GM23248 (cell line): ENCODE data around the gene MRPS31. TPM values are rescaled to one million over a fixed set of nuclear protein-coding genes. Genes with fewer than 3 reads are reported as not detected.
A peak's percentile ranks its signal among the peaks of the same experiment; 100 is the strongest.

ENCODE experiments used
- DNase-seq: peaks from one replicate; pipeline ENCODE4 v3.0.0-alpha.2; 2015
- H2AFZ ChIP-seq: fragments of 200-600 bp; sonication (generic); 2 replicates; pipeline ENCODE4 v1.6.1; 2016; ENCODE audit warnings: antibody characterized with exemption
- H3F3A ChIP-seq: fragments of 200-600 bp; sonication (generic); 2 replicates; pipeline ENCODE4 v1.6.1; 2016; ENCODE audit warnings: mild to moderate bottlenecking, antibody characterized with exemption, mixed run types; ENCODE audit not compliant: insufficient read depth
- H3K27ac ChIP-seq: fragments of 200-600 bp; sonication (generic); 2 replicates; pipeline ENCODE4 v1.5.1; 2016; ENCODE audit warnings: mild to moderate bottlenecking
- H3K27me3 ChIP-seq: fragments of 200-600 bp; sonication (generic); replicated peaks from 2 replicates; pipeline ENCODE4 v1.6.1; 2016; ENCODE audit warnings: mild to moderate bottlenecking; ENCODE audit not compliant: insufficient read depth
- H3K36me3 ChIP-seq: fragments of 200-600 bp; sonication (generic); 2 replicates; pipeline ENCODE4 v1.6.1; 2016; ENCODE audit warnings: low read depth, mild to moderate bottlenecking
- H3K4me1 ChIP-seq: fragments of 200-600 bp; sonication (generic); 2 replicates; pipeline ENCODE4 v1.6.1; 2016; ENCODE audit warnings: mild to moderate bottlenecking; ENCODE audit not compliant: insufficient read depth
- H3K4me2 ChIP-seq: fragments of 200-600 bp; sonication (generic); one replicate; pipeline ENCODE4 v1.6.1; 2016; ENCODE audit warnings: mild to moderate bottlenecking; ENCODE audit not compliant: unreplicated experiment
- H3K4me3 ChIP-seq: fragments of 200-600 bp; sonication (generic); 2 replicates; pipeline ENCODE4 v1.5.1; 2016; ENCODE audit warnings: mild to moderate bottlenecking
- H3K79me2 ChIP-seq: fragments of 200-600 bp; sonication (generic); 2 replicates; pipeline ENCODE4 v1.6.1; 2016; ENCODE audit warnings: mild to moderate bottlenecking; ENCODE audit not compliant: insufficient read depth
- H3K9ac ChIP-seq: fragments of 200-600 bp; sonication (generic); 2 replicates; pipeline ENCODE4 v1.6.1; 2016; ENCODE audit warnings: mild to moderate bottlenecking
- H3K9me2 ChIP-seq: fragments of 200-600 bp; sonication (generic); 2 replicates; pipeline ENCODE4 v1.6.1; 2016; ENCODE audit warnings: mixed run types, mild to moderate bottlenecking, moderate library complexity; ENCODE audit not compliant: insufficient read depth
- H3K9me3 ChIP-seq: fragments of 200-600 bp; sonication (generic); one replicate; pipeline ENCODE4 v1.6.1; 2017; ENCODE audit warnings: low read depth
- H4K20me1 ChIP-seq: fragments of 200-600 bp; sonication (generic); 2 replicates; pipeline ENCODE4 v1.6.0; 2016; ENCODE audit not compliant: insufficient read depth
- EZH2 ChIP-seq: fragments of 200-600 bp; sonication (generic); IDR thresholded peaks from 2 replicates; pipeline ENCODE4 v1.6.1; 2018; ENCODE audit warnings: antibody characterized with exemption, mild to moderate bottlenecking; ENCODE audit not compliant: insufficient read depth, poor library complexity, severe bottlenecking
- EZH2phosphoT487 ChIP-seq: fragments of 200-600 bp; sonication (generic); IDR thresholded peaks from 2 replicates; pipeline ENCODE4 v1.6.1; 2018; ENCODE audit warnings: antibody characterized with exemption, moderate library complexity, mild to moderate bottlenecking, low read depth; ENCODE audit not compliant: insufficient read depth
- WGBS, 2 experiments: methylation state at CpG; one replicate each; pipeline ENCODE4 v1.1.6; 2015 to 2017; ENCODE audit warnings: low lambda C conversion rate in 2 of 2, low coverage in 1 of 2; ENCODE audit errors: missing lambda C conversion rate in 2 of 2; 5-methylcytosine and 5-hydroxymethylcytosine counted together
- in situ Hi-C: fragments of 300-500 bp; cut with MboI; formaldehyde crosslinking; loops from 2 replicates; pipeline ENCODE4 v1.15.0; 2020
- polyA plus RNA-seq: library from polyadenylated mRNA; unstranded; fragments of >200 nt; fragmentation: Nextera tagmentation; extraction: Ambion mirVana; gene quantifications from 2 replicates; pipeline ENCODE4 v1.2.1, GENCODE V29; 2016
- total RNA-seq: library from RNA; depleted of rRNA; stranded (reverse); fragments of >200 nt; shearing (Covaris generic); gene quantifications from 2 replicates; pipeline ENCODE4 v1.2.3, GENCODE V29; 2014

MRPS31 gene
- total and polyA plus RNA-seq, 2 experiments from 2014 or later, result 9.8 to 16.6 TPM

GRCh38 chr13:40692946-40693345, 78.0 kb downstream of the MRPS31 start:
- Histone ChIP-seq H3K9me2 (no peaks in the 10 kb centered on the region), H3K4me3 (no peak overlapping the region), H3K27me3 (no peaks in the 10 kb centered on the region; the same call in 1 of the 2 replicates), H3K4me2 (no peak overlapping the region), H3K79me2 (no peaks in the 10 kb centered on the region), H2AFZ (no peak overlapping the region), H3F3A (no peaks in the 10 kb centered on the region), H3K9me3 (no peaks in the 10 kb centered on the region), H3K9ac (no peak overlapping the region), H3K27ac (no peak overlapping the region), H3K36me3 (no peaks in the 10 kb centered on the region), H4K20me1 (no peaks in the 10 kb centered on the region), H3K4me1 (no peaks in the 10 kb centered on the region)
- TF ChIP-seq EZH2, result no peak
- TF ChIP-seq EZH2phosphoT487, result no peak
- DNase-seq, result no peak
- 81 to 87% methylated on average over 2 of the region's 2 CpGs for WGBS, 2 experiments
- in situ Hi-C loops, result loop anchor here (25.0 kb wide), 1 partner anchor 1006 kb away; no protein-coding TSS in a partner anchor

GRCh38 chr13:40688781-40689180, 82.2 kb downstream of the MRPS31 start:
- 55 to 65% methylated on average over 3 of the region's 3 CpGs for WGBS, 2 experiments
- no peak overlapping the region for H3K9ac ChIP-seq
- H3K4me3 ChIP-seq, result no peak overlapping the region
- no peak for DNase-seq
- in situ Hi-C loops, result loop anchor here (10.0 to 25.0 kb wide), 2 partner anchors 744 to 1001 kb away; no protein-coding TSS in a partner anchor
- no peaks in the 10 kb centered on the region for H4K20me1 ChIP-seq
- H2AFZ ChIP-seq, result no peak overlapping the region
- H3K4me2 ChIP-seq, result no peak overlapping the region
- no peaks in the 10 kb centered on the region for H3K9me2 ChIP-seq
- TF ChIP-seq EZH2phosphoT487, result no peak
- TF ChIP-seq EZH2, result no peak
- no peaks in the 10 kb centered on the region for H3K9me3 ChIP-seq
- H3K27ac ChIP-seq, result no peak overlapping the region
- no peaks in the 10 kb centered on the region; the same call in 1 of the 2 replicates for H3K27me3 ChIP-seq
- no peaks in the 10 kb centered on the region for H3K36me3 ChIP-seq
- H3K79me2 ChIP-seq, result no peaks in the 10 kb centered on the region
- no peaks in the 10 kb centered on the region for H3F3A ChIP-seq
- H3K4me1 ChIP-seq, result no peaks in the 10 kb centered on the region

- Histone ChIP-seq H3K27me3 (no peaks in the 10 kb centered on the region; the same call in 1 of the 2 replicates), H3K79me2 (no peaks in the 10 kb centered on the region), H2AFZ (no peak overlapping the region), H3K9ac (no peak overlapping the region), H4K20me1 (no peaks in the 10 kb centered on the region), H3K4me3 (no peak overlapping the region), H3K36me3 (no peaks in the 10 kb centered on the region), H3F3A (no peaks in the 10 kb centered on the region), H3K9me2 (no peaks in the 10 kb centered on the region), H3K4me2 (no peak overlapping the region), H3K4me1 (no peaks in the 10 kb centered on the region), H3K9me3 (no peaks in the 10 kb centered on the region), H3K27ac (no peak overlapping the region)
- WGBS, 2 experiments, result 36 to 43% methylated on average over 11 of the region's 11 CpGs
- in situ Hi-C loops, result loop anchor here (10.0 to 25.0 kb wide), 2 partner anchors 738 to 995 kb away; no protein-coding TSS in a partner anchor
- peak; percentile 73 for DNase-seq
- TF ChIP-seq EZH2 (no peak), EZH2phosphoT487 (no peak)
Observed at GRCh38 chr13:40682449-40683240, 88.3 kb downstream of the MRPS31 start.

GRCh38 chr13:40681341-40682146, 89.4 kb downstream of the MRPS31 start:
- 84 to 86% methylated on average over 7 of the region's 7 CpGs for WGBS, 2 experiments

More at GRCh38 chr13:40681341-40682146, 89.4 kb downstream of the MRPS31 start:
- no peaks in the 10 kb centered on the region for H3K36me3 ChIP-seq
- H4K20me1 ChIP-seq, result no peaks in the 10 kb centered on the region
- no peak for TF ChIP-seq EZH2
- no peak for TF ChIP-seq EZH2phosphoT487
- H3K27ac ChIP-seq, result no peak overlapping the region
- no peaks in the 10 kb centered on the region; the same call in 1 of the 2 replicates for H3K27me3 ChIP-seq
- no peaks in the 10 kb centered on the region for H3K9me2 ChIP-seq
- no peaks in the 10 kb centered on the region for H3K9me3 ChIP-seq
- H3F3A ChIP-seq, result no peaks in the 10 kb centered on the region
- no peak overlapping the region for H2AFZ ChIP-seq
- DNase-seq, result no peak
- H3K4me3 ChIP-seq, result no peak overlapping the region
- no peak overlapping the region for H3K4me2 ChIP-seq
- no peaks in the 10 kb centered on the region for H3K4me1 ChIP-seq
- no peaks in the 10 kb centered on the region for H3K79me2 ChIP-seq
- in situ Hi-C loops, result loop anchor here (10.0 to 25.0 kb wide), 2 partner anchors 737 to 994 kb away; no protein-coding TSS in a partner anchor
- H3K9ac ChIP-seq, result no peak overlapping the region
